ENCODE results near the gene RXFP4.

RXFP4 gene

GRCh38 chr1:155989242-155990004 is 48.0 kb downstream of the RXFP4 start:
- Histone ChIP-seq H3K9ac (ENCODE audit: low read depth, low read length, poor library complexity, severe bottlenecking) (no peak overlapping the region), H2AFZ (ENCODE audit: low read length) (no peak overlapping the region)

DNA sequence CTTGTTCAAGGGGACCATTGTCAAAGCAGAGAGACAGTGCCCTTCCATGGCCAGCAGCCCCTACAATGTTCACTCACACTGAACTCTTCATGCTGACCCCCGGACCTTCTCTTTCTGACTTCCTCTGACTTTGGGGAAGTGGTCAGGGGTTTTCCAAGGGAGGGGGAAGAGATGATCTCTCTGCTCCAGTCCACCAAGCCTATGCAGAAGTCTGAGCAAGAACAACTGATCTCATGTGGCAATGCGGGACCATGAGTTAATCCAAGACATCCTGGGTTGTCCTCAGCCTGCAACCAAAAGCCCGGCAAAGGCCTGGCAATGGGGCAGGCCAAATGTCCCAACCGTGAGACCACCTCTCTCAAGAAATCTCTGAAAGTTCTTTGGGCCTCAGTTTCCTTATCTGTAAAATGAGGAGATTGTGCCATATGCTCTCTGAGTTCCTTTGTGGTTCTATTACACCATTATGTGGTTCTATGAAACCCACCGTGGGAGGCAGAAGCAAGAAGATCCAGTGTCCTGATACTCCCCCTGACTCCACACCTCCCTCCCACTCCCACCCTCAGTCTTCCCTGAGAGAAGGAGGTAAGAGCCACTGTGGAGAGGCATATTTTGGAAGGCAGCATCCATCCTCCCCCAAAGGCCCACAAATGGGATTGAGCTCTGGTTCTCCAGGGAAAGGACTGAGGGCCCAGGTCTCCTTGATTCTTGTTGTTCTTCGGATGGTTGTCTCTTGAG is 48.7 kb downstream of the RXFP4 start:
- Histone ChIP-seq H3K36me3 (ENCODE audit: insufficient read depth, low read length) (no peaks in the 10 kb centered on the region), H3K9ac (ENCODE audit: low read depth, low read length, poor library complexity, severe bottlenecking) (no peak overlapping the region), H3K79me2 (ENCODE audit: insufficient read depth, low read length) (no peaks in the 10 kb centered on the region), H4K20me1 (ENCODE audit: insufficient read depth, low read length, poor library complexity, severe bottlenecking) (no peaks in the 10 kb centered on the region), H3K9me3 (ENCODE audit: insufficient read depth, low read depth, low read length) (no peaks in the 10 kb centered on the region), H3K9me2 (replicated peaks; ENCODE audit: low read depth, low read length) (no peaks in the 10 kb centered on the region), H3K4me1 (ENCODE audit: insufficient read depth, low read length, poor library complexity, severe bottlenecking) (peaks cover 5% of the 10 kb centered on the region), H3F3A (ENCODE audit: low read depth) (no peaks in the 10 kb centered on the region), H3K4me3 (ENCODE audit: low read length, poor library complexity, severe bottlenecking) (no peak overlapping the region), H2AFZ (ENCODE audit: low read length) (no peak overlapping the region), H3K4me2 (ENCODE audit: low read depth, low read length, poor library complexity, severe bottlenecking) (no peak overlapping the region), H3K27me3 (ENCODE audit: insufficient read depth, low read length, poor library complexity, severe bottlenecking) (no peaks in the 10 kb centered on the region)
- TF ChIP-seq, protein P1, sequence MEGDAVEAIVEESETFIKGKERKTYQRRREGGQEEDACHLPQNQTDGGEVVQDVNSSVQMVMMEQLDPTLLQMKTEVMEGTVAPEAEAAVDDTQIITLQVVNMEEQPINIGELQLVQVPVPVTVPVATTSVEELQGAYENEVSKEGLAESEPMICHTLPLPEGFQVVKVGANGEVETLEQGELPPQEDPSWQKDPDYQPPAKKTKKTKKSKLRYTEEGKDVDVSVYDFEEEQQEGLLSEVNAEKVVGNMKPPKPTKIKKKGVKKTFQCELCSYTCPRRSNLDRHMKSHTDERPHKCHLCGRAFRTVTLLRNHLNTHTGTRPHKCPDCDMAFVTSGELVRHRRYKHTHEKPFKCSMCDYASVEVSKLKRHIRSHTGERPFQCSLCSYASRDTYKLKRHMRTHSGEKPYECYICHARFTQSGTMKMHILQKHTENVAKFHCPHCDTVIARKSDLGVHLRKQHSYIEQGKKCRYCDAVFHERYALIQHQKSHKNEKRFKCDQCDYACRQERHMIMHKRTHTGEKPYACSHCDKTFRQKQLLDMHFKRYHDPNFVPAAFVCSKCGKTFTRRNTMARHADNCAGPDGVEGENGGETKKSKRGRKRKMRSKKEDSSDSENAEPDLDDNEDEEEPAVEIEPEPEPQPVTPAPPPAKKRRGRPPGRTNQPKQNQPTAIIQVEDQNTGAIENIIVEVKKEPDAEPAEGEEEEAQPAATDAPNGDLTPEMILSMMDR (conservative IDR thresholded peaks at IDR 0.05; ENCODE audit: low read length), result no peak
- TF ChIP-seq EZH2phosphoT487 (IDR thresholded peaks at IDR 0.05; ENCODE audit: borderline replicate concordance), result no peak

More at GRCh38 chr1:155989242-155990004, 48.0 kb downstream of the RXFP4 start:
- Histone ChIP-seq H3K9me2 (replicated peaks; ENCODE audit: low read depth, low read length) (no peaks in the 10 kb centered on the region), H3K36me3 (ENCODE audit: insufficient read depth, low read length) (no peaks in the 10 kb centered on the region), H3K79me2 (ENCODE audit: insufficient read depth, low read length) (no peaks in the 10 kb centered on the region), H3K4me3 (ENCODE audit: low read length, poor library complexity, severe bottlenecking) (no peak overlapping the region), H3K4me2 (ENCODE audit: low read depth, low read length, poor library complexity, severe bottlenecking) (no peak overlapping the region), H4K20me1 (ENCODE audit: insufficient read depth, low read length, poor library complexity, severe bottlenecking) (no peaks in the 10 kb centered on the region), H3K9me3 (ENCODE audit: insufficient read depth, low read depth, low read length) (no peaks in the 10 kb centered on the region), H3F3A (ENCODE audit: low read depth) (no peaks in the 10 kb centered on the region), H3K27me3 (ENCODE audit: insufficient read depth, low read length, poor library complexity, severe bottlenecking) (no peaks in the 10 kb centered on the region), H3K4me1 (ENCODE audit: insufficient read depth, low read length, poor library complexity, severe bottlenecking) (peaks cover 5% of the 10 kb centered on the region)
- TF ChIP-seq EZH2phosphoT487 (IDR thresholded peaks at IDR 0.05; ENCODE audit: borderline replicate concordance), result no peak
- TF ChIP-seq, protein P1 (conservative IDR thresholded peaks at IDR 0.05; ENCODE audit: low read length), result peak; percentile 93

All from Loucy (cell line).